ENCODE results near the gene LIMA1.
"Not testable (repeated sequence)": the region's sequence is repeated elsewhere in the genome, so short reads cannot be mapped to it uniquely, and the experiment has no call there.

LIMA1 gene

GRCh38 chr12:50287271-50287670 is 4.0 kb upstream of the LIMA1 start:
- no peak for DNase-seq (ENCODE audit: low read depth, low spot score)

GRCh38 chr12:50285253-50285652 is 1.9 kb upstream of the LIMA1 start:
- no peak for DNase-seq (ENCODE audit: low read depth, low spot score)

GRCh38 chr12:50282721-50283228 is 545 bp downstream of the LIMA1 start:
- DNase-seq (ENCODE audit: low read depth, low spot score): no peak

- no peak for DNase-seq (ENCODE audit: low read depth, low spot score)
Measured at GRCh38 chr12:50279501-50279900, 3.8 kb downstream of the LIMA1 start.

- DNase-seq (ENCODE audit: low read depth, low spot score): no peak
Measured at GRCh38 chr12:50276912-50277671, 6.2 kb downstream of the LIMA1 start.

GRCh38 chr12:50276068-50276467 is 7.3 kb downstream of the LIMA1 start:
- no peak for DNase-seq (ENCODE audit: low read depth, low spot score)

- DNase-seq (ENCODE audit: low read depth, low spot score): no peak
Measured at GRCh38 chr12:50275556-50275955, 7.8 kb downstream of the LIMA1 start.

GRCh38 chr12:50275127-50275526 is 8.2 kb downstream of the LIMA1 start:
- DNase-seq (ENCODE audit: low read depth, low spot score): not testable (repeated sequence)

GRCh38 chr12:50271724-50272247 is 11.5 kb downstream of the LIMA1 start:
- DNase-seq (ENCODE audit: low read depth, low spot score): no peak

GRCh38 chr12:50268482-50268881 is 14.8 kb downstream of the LIMA1 start:
- DNase-seq (ENCODE audit: low read depth, low spot score): no peak

- DNase-seq (ENCODE audit: low read depth, low spot score): no peak
Measured at GRCh38 chr12:50265770-50266524, 17.4 kb downstream of the LIMA1 start.

- no peak for DNase-seq (ENCODE audit: low read depth, low spot score)
Measured at GRCh38 chr12:50263832-50264231, 19.5 kb downstream of the LIMA1 start.

GRCh38 chr12:50261654-50262053 is 21.7 kb downstream of the LIMA1 start:
- no peak for DNase-seq (ENCODE audit: low read depth, low spot score)

GRCh38 chr12:50258167-50258551 is 25.2 kb downstream of the LIMA1 start:
- no peak for DNase-seq (ENCODE audit: low read depth, low spot score)

GRCh38 chr12:50257236-50258166 is 25.8 kb downstream of the LIMA1 start:
- DNase-seq (ENCODE audit: low read depth, low spot score): no peak

- DNase-seq (ENCODE audit: low read depth, low spot score): no peak
Measured at GRCh38 chr12:50256761-50257160, 26.6 kb downstream of the LIMA1 start.

GRCh38 chr12:50252977-50253602 is 30.2 kb downstream of the LIMA1 start:
- no peak for DNase-seq (ENCODE audit: low read depth, low spot score)

GRCh38 chr12:50251619-50252252 is 31.6 kb downstream of the LIMA1 start:
- DNase-seq (ENCODE audit: low read depth, low spot score): no peak

- DNase-seq (ENCODE audit: low read depth, low spot score): no peak
Measured at GRCh38 chr12:50249464-50250182, 33.7 kb downstream of the LIMA1 start.

- DNase-seq (ENCODE audit: low read depth, low spot score): no peak
Measured at GRCh38 chr12:50248883-50249282, 34.4 kb downstream of the LIMA1 start.

Data from brain pericyte (primary cell).